Retina (tissue), 1 donor: ENCODE results near the gene PGAP3.
A peak's percentile ranks its signal among the peaks of the same experiment; 100 is the strongest.
"Not testable (repeated sequence)": the region's sequence is repeated elsewhere in the genome, so short reads cannot be mapped to it uniquely, and the experiment has no call there.

ENCODE experiments used
- DNase-seq: peaks from one replicate; pipeline ENCODE4 v3.0.0-alpha.2; 2016

Gene PGAP3

GRCh38 chr17:39687546-39688474 is at the start of gene PGAP3:
Gene PGAP3 (minus strand): TSS chr17:39688057. CDS start chr17:39688014, 43 bp downstream.
- peak; percentile 98 for DNase-seq

GRCh38 chr17:39737206-39737759 is 49.4 kb upstream of the PGAP3 start:
- DNase-seq = no peak

GRCh38 chr17:39736319-39737165 is 48.7 kb upstream of the PGAP3 start:
- no peak for DNase-seq

GRCh38 chr17:39735882-39736281 is 48.0 kb upstream of the PGAP3 start:
- DNase-seq = no peak

- DNase-seq = no peak
Observed at GRCh38 chr17:39732586-39732985, 44.7 kb upstream of the PGAP3 start.

- DNase-seq = peak; percentile 95
Observed at GRCh38 chr17:39730095-39730921, 42.5 kb upstream of the PGAP3 start, which contains the start of gene MIEN1. Gene MIEN1 (minus strand): TSS chr17:39730532. CDS start chr17:39730495, 37 bp downstream.

- no peak for DNase-seq
Observed at GRCh38 chr17:39729280-39729851, 41.5 kb upstream of the PGAP3 start.

GRCh38 chr17:39727556-39727955 is 39.7 kb upstream of the PGAP3 start:
- no peak for DNase-seq

GRCh38 chr17:39726617-39727016 is 38.8 kb upstream of the PGAP3 start:
- no peak for DNase-seq

GRCh38 chr17:39725923-39726322 is 38.1 kb upstream of the PGAP3 start:
- not testable (repeated sequence) for DNase-seq

GRCh38 chr17:39724731-39725130 is 36.9 kb upstream of the PGAP3 start:
- DNase-seq = no peak

GRCh38 chr17:39722965-39723848 is 35.4 kb upstream of the PGAP3 start:
- DNase-seq = no peak

- no peak for DNase-seq
Observed at GRCh38 chr17:39722104-39722503, 34.2 kb upstream of the PGAP3 start.

- DNase-seq = no peak
Observed at GRCh38 chr17:39719563-39720355, 31.9 kb upstream of the PGAP3 start.

- no peak for DNase-seq
Observed at GRCh38 chr17:39717660-39718059, 29.8 kb upstream of the PGAP3 start.

GRCh38 chr17:39716879-39717536 is 29.2 kb upstream of the PGAP3 start:
- DNase-seq = no peak

- no peak for DNase-seq
Observed at GRCh38 chr17:39716073-39716818, 28.4 kb upstream of the PGAP3 start.

GRCh38 chr17:39715375-39716072 is 27.7 kb upstream of the PGAP3 start:
- no peak for DNase-seq
